GM19351 (cell line): Measurements from ENCODE around the gene SYNM.
A peak's percentile ranks its signal among the peaks of the same experiment; 100 is the strongest.
"Not testable (repeated sequence)": the region's sequence is repeated elsewhere in the genome, so short reads cannot be mapped to it uniquely, and the experiment has no call there.

Experiments
- ATAC-seq: cut with Tn5 transposase; IDR thresholded peaks from one replicate; pipeline ENCODE4 v1.9.1; 2021; ENCODE audit warnings: mild to moderate bottlenecking, moderate library complexity; ENCODE audit not compliant: unreplicated experiment

SYNM gene

GRCh38 chr15:99103279-99103678 lies 1.6 kb upstream of the SYNM start:
- no peak for ATAC-seq

- ATAC-seq: peak; percentile 29
These were observed 848 bp downstream of the SYNM start for GRCh38 chr15:99105514-99106341.

GRCh38 chr15:99106417-99107220 lies 1.7 kb downstream of the SYNM start:
- ATAC-seq: no peak

- no peak for ATAC-seq
These were observed 4.1 kb downstream of the SYNM start for GRCh38 chr15:99108993-99109392.

GRCh38 chr15:99109555-99110021 lies 4.7 kb downstream of the SYNM start:
- ATAC-seq: no peak

DNA sequence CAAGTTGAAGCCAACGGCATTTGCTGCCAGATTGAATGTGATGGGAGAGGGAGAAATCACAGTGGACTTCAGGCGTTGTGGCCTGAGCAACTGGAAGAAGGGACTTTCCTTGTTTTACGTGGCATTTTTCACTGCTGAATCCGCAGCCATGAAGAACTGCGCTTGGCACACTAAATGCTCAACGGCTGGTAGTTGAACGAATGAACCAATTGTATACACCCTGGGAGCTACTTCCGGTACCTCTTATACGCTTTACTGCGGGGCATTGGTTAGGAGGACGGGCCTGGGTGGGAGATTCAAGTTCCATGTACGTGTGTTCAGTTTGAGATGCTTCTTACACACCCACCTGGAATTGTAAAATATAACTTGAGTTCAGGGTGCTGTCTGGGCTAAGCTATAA lies 5.2 kb downstream of the SYNM start:
- ATAC-seq: no peak

GRCh38 chr15:99110581-99111320 lies 5.9 kb downstream of the SYNM start:
- no peak for ATAC-seq

- ATAC-seq: not testable (repeated sequence)
These were observed 6.8 kb downstream of the SYNM start for GRCh38 chr15:99111641-99112040.

GRCh38 chr15:99113547-99114271 lies 8.8 kb downstream of the SYNM start:
- ATAC-seq: no peak

DNA sequence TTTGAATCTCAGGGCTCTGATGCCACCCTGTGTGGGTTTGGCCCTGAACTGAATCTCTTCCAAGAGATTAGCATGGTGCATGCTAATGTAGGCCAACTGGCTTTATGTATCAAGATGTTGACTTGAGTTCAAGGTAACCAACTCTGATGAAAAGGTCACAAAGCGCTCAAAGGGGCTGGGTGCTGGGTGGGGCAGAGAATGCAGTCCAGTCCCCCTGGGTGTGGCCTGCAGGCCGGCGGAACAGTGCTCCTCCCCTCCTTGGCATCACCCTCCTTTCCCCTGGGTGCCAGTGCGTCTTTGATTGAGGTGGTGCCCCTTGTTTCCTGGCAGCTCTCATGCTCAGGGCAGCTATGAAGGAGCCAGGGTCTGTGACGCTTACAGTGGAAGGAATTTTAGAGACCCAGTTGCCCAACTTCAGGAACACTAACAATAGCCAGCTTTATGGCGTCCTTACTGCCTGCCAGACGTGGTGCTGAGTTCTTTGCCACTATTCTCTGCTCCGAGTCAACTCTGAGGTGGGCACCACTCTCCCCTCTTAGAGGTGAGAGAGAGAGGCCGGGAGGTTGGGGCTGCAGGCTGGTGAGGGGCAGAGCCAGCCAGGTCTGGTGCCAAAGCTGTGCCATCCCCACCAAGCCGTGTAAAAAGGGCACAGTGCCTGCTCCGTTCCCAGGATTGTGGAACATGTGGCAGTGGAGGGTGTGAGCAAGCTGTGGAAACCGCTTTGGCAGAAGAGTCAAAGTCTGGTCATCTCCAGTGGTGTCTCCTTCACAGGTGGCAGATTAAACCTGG lies 9.8 kb downstream of the SYNM start:
- ATAC-seq: no peak

- no peak for ATAC-seq
These were observed 10.7 kb downstream of the SYNM start for GRCh38 chr15:99115300-99116215.

GRCh38 chr15:99117111-99117510 lies 12.2 kb downstream of the SYNM start:
- ATAC-seq: no peak

- ATAC-seq: no peak
These were observed 12.8 kb downstream of the SYNM start for GRCh38 chr15:99117563-99118257.

DNA sequence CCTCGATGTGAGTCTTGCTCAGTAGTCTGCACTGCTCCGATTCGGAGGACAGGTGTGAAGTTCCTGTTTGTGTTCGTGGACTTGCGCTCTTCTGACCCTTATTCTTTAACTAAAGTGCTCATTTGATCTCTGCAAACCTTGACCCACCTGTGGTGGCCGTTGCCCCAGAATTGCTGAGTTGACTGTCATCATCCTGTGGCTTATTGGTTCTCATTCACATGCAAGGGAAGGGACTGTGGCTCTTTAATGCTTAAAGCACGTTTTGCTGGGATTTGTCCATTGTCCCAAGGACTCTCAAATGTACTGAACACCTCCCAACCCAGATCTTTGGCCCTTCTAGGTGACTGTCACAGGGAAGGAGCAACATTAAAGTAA lies 13.4 kb downstream of the SYNM start:
- ATAC-seq: no peak

DNA sequence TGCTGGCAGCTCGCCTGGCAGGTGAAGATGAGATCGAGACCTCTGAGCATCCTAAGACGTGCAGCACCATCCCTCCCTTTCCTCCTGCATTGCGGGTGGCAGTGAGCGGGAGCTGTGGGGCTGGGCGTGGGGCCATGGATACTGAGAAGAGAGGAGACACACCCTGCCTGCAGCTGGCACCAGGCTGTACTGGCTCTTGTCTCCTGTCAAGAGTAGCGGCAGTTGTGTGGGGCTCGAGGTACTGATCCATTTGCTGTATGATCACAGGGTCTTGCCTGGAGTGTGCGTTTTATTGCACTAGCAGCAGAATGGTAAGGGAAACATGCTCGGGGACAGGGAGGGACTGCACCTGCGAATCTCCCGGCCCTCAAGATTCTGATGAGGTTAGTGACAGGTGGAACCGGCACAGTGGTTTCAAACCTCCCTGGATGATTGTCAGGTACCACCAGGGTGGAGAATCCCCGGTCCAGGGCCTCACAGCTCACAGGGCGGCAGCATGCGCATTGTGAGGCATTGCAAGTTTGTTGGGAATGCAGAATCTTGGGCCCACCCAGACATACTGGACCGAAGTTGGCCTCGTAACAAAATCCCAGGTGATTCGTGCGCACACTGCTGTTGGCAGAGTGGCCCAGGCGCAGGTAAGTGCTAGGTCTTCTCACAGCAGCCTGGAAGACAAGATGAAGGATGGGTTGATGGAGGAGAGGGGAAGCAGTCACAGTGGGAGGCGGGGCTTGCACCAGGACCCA lies 14.1 kb downstream of the SYNM start:
- no peak for ATAC-seq

- ATAC-seq: no peak
These were observed 15.3 kb downstream of the SYNM start for GRCh38 chr15:99120050-99120777.

DNA sequence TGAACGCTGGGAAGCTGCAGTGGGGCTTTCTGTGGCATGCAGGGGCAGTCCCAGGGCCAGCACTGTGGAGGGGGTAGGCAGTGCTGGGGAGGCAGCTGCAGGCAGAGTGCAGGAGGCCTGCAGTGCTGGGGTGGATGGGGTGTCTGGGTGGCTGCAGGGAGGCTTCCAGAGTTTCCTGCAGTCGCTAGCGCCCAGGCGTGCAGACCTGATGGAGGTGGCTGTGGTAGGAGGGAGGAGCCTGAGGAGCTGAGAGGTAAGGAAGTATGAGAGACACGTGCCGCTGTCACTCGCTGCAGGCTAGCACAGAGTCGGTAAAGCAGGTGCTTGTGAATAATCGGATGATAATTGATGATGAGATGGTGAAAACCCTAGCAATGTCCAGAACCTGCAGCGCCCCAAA lies 16.3 kb downstream of the SYNM start:
- ATAC-seq: no peak
